ENCODE measurements around the gene NAALADL1.

- TF ChIP-seq CTCF (IDR thresholded peaks at IDR 0.05) (no peak), POLR2A (IDR thresholded peaks at IDR 0.05) (no peak)
Measured at GRCh38 chr11:65019824-65020223, 38.5 kb downstream of the NAALADL1 start.
